ENCODE data around the gene TTC3. TPM values are rescaled to one million over a fixed set of nuclear protein-coding genes. Genes with fewer than 3 reads are reported as not detected.

TTC3 gene
- total RNA-seq, 1 experiment from 2014 or later: 71.5 TPM

GRCh38 chr21:37224861-37225839 lies 152.1 kb downstream of the TTC3 start:
- Histone ChIP-seq H3K9me2 (ENCODE audit: insufficient read depth) (no peaks in the 10 kb centered on the region), H3K9ac (ENCODE audit: low read length) (no peak overlapping the region), H2AFZ (ENCODE audit: low read depth, low read length, poor library complexity, severe bottlenecking) (no peak overlapping the region), H3K36me3 (ENCODE audit: control insufficient read depth in 1 of 2, insufficient read depth in 2 of 2, low read length in 2 of 2) (peaks cover 20 to 24% of the 10 kb centered on the region in 2 experiments; a peak in 3 of 4 replicates), H3K27me3 (ENCODE audit: insufficient read depth, low read length) (no peaks in the 10 kb centered on the region), H3K4me3 (replicated peaks in 1 of 2; ENCODE audit: low read depth in 1 of 2, low read length in 2 of 2) (no peak overlapping the region), H3K4me1 (ENCODE audit: control insufficient read depth in 1 of 2, insufficient read depth in 2 of 2, low read length in 2 of 2) (peaks cover 0 to 8% of the 10 kb centered on the region in 2 experiments; a peak in 1 of 4 replicates), H3K27ac (ENCODE audit: low read depth, low read length) (no peak overlapping the region), H3K4me2 (ENCODE audit: low read length) (no peak overlapping the region), H3K79me2 (ENCODE audit: insufficient read depth, low read length) (no peaks in the 10 kb centered on the region; the same call in 1 of the 2 replicates), H3K9me3 (ENCODE audit: control insufficient read depth in 1 of 2, insufficient read depth in 1 of 2, low read depth in 1 of 2, low read length in 2 of 2) (no peaks in the 10 kb centered on the region), H4K20me1 (ENCODE audit: insufficient read depth) (no peaks in the 10 kb centered on the region)
- ChIA-PET POLR2A (no interaction called here), CTCF (no interaction called here), RAD21 (ENCODE audit: low non-redundant PET in 1 of 2, low total read pairs in 2 of 2, uncharacterized antibody in 2 of 2, unreplicated experiment in 2 of 2) (no interaction called here)
- no peak for ATAC-seq
- DNase-seq (ENCODE audit: low read depth, low spot score): no peak
- BruUV-seq (replicated peaks): no TSS peak
- TF ChIP-seq CTCF (IDR thresholded peaks at IDR 0.05 in 2 of 3, conservative IDR thresholded peaks at IDR 0.05 in 1 of 3; ENCODE audit: borderline replicate concordance in 1 of 3, insufficient read depth in 1 of 3, low read depth in 2 of 3, low read length in 2 of 3) (no peak), ZBTB33 (IDR thresholded peaks at IDR 0.05; ENCODE audit: extremely low read depth, insufficient replicate concordance, low read length) (no peak), ZFX (IDR thresholded peaks at IDR 0.05) (no peak), TCF7L2 (IDR thresholded peaks at IDR 0.05; ENCODE audit: borderline replicate concordance, extremely low read depth, insufficient read depth, insufficient read length) (no peak), EZH2 (IDR thresholded peaks at IDR 0.05) (no peak), CEBPB (IDR thresholded peaks at IDR 0.05; ENCODE audit: low read depth) (no peak), YY1 (IDR thresholded peaks at IDR 0.05; ENCODE audit: extremely low read depth, insufficient replicate concordance, low read depth, low read length) (no peak), SP1 (IDR thresholded peaks at IDR 0.05; ENCODE audit: low read depth) (no peak), SRF (IDR thresholded peaks at IDR 0.05; ENCODE audit: low read depth) (no peak), POLR2AphosphoS5 (IDR thresholded peaks at IDR 0.05; ENCODE audit: low read depth, low read length) (no peak), FOSL1 (IDR thresholded peaks at IDR 0.05; ENCODE audit: low read depth) (no peak), ZNF274 (IDR thresholded peaks at IDR 0.05; ENCODE audit: low read depth, low read length) (no peak), ELF1 (IDR thresholded peaks at IDR 0.05; ENCODE audit: borderline replicate concordance, low read depth) (no peak), JUND (IDR thresholded peaks at IDR 0.05) (no peak), REST (IDR thresholded peaks at IDR 0.05; ENCODE audit: low read depth) (no peak), ATF3 (IDR thresholded peaks at IDR 0.05) (no peak), EGR1 (IDR thresholded peaks at IDR 0.05; ENCODE audit: low read depth) (no peak), RAD21 (IDR thresholded peaks at IDR 0.05; ENCODE audit: low read depth) (no peak), EZH2phosphoT487 (IDR thresholded peaks at IDR 0.05; ENCODE audit: borderline replicate concordance) (no peak)
- intact Hi-C loops (cut with micrococcal nuclease): no loop called here

Data from HCT116 (cell line).